ENCODE data around the gene CXXC4. TPM values are rescaled to one million over a fixed set of nuclear protein-coding genes. Genes with fewer than 3 reads are reported as not detected.

The CXXC4 gene
- total and polyA plus RNA-seq, 4 donors: 10.2 to 52.9 (median 29.1) TPM

DNA sequence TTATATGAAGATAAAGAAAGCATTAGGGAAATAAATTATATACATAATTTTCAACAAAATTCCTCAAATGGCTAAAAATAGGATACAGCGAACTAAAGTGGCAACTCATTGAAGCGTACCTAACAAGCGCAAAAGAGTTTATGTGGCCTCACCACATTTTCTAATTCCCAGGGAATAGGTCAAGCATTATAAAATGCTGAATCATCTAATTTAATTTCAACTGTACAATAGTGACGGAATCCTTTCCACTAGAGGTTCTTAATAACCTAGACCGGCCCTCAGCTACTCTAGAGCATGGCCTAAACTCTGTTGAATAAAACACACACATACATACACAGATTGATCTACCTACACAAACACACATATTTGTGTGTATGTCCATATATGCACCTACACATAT lies 29.1 kb downstream of the CXXC4 start:
- no peak for DNase-seq (ENCODE audit: low read depth in 4 of 6, low spot score in 6 of 6)
- Histone ChIP-seq H3K9me3 (ENCODE audit: control insufficient read depth, insufficient read depth, low read length) (no peaks in the 10 kb centered on the region), H3K27ac (ENCODE audit: low read depth, low read length) (no peak overlapping the region), H3K36me3 (ENCODE audit: control insufficient read depth, insufficient read depth, low read length) (no peaks in the 10 kb centered on the region), H3K4me1 (ENCODE audit: control insufficient read depth, insufficient read depth, low read length) (no peaks in the 10 kb centered on the region), H3K27me3 (ENCODE audit: control insufficient read depth, insufficient read depth, low read length) (no peaks in the 10 kb centered on the region), H3K4me3 (ENCODE audit: low read depth, low read length) (no peak overlapping the region)
- 80% methylated on average over 1 of the region's 5 CpGs for WGBS (ENCODE audit: insufficient coverage)

DNA sequence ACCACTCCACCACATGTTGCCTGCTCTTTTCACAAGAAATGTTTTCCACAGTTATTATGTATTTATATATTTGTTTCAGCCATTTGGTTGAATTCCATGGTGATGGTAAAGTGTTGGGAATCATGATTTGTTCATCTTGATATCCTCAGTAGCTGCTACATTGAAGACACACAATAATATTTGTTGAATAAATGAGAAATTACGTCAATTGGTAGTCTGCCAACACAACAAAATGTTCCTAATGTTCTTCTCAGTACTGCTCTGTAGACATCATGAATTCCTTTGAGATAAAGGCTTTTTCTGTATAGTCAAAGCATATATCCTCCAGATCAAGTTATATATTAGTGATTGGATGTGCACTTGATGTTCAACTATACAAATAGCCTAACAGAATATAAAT lies 29.5 kb downstream of the CXXC4 start:
- no peaks in the 10 kb centered on the region for H3K36me3 ChIP-seq (ENCODE audit: control insufficient read depth, insufficient read depth, low read length)
- no peak overlapping the region for H3K4me3 ChIP-seq (ENCODE audit: low read depth, low read length)
- DNase-seq (ENCODE audit: low read depth in 4 of 6, low spot score in 6 of 6): no peak
- H3K9me3 ChIP-seq (ENCODE audit: control insufficient read depth, insufficient read depth, low read length): no peaks in the 10 kb centered on the region
- no CpG with 5 or more reads among the region's 1 CpG for WGBS (ENCODE audit: insufficient coverage)
- H3K4me1 ChIP-seq (ENCODE audit: control insufficient read depth, insufficient read depth, low read length): no peaks in the 10 kb centered on the region
- no peak overlapping the region for H3K27ac ChIP-seq (ENCODE audit: low read depth, low read length)
- no peaks in the 10 kb centered on the region for H3K27me3 ChIP-seq (ENCODE audit: control insufficient read depth, insufficient read depth, low read length)

DNA sequence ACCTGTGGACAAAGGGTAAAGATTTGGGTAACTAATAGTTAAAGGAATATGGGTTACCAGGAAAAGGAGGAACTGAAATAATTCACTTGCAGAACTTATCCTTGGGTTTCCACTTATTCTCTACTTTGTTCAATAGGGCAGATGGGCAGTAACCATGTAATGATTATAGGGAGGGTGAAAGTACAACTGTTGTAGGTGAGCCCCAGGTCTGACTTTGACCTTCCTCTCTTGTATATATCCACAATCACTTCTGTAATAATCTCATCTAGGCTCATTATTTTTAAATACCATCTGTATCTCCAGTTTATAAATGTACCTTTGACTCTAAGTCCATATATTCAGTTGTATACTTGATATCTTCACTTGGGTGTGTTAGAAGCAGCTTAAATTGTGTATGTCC lies 32.1 kb downstream of the CXXC4 start:
- no peaks in the 10 kb centered on the region for H3K4me1 ChIP-seq (ENCODE audit: control insufficient read depth, insufficient read depth, low read length)
- H3K27ac ChIP-seq (ENCODE audit: low read depth, low read length): no peak overlapping the region
- DNase-seq (ENCODE audit: low read depth in 4 of 6, low spot score in 6 of 6): no peak
- no peaks in the 10 kb centered on the region for H3K36me3 ChIP-seq (ENCODE audit: control insufficient read depth, insufficient read depth, low read length)
- H3K4me3 ChIP-seq (ENCODE audit: low read depth, low read length): no peak overlapping the region
- H3K27me3 ChIP-seq (ENCODE audit: control insufficient read depth, insufficient read depth, low read length): no peaks in the 10 kb centered on the region
- H3K9me3 ChIP-seq (ENCODE audit: control insufficient read depth, insufficient read depth, low read length): no peaks in the 10 kb centered on the region

DNA sequence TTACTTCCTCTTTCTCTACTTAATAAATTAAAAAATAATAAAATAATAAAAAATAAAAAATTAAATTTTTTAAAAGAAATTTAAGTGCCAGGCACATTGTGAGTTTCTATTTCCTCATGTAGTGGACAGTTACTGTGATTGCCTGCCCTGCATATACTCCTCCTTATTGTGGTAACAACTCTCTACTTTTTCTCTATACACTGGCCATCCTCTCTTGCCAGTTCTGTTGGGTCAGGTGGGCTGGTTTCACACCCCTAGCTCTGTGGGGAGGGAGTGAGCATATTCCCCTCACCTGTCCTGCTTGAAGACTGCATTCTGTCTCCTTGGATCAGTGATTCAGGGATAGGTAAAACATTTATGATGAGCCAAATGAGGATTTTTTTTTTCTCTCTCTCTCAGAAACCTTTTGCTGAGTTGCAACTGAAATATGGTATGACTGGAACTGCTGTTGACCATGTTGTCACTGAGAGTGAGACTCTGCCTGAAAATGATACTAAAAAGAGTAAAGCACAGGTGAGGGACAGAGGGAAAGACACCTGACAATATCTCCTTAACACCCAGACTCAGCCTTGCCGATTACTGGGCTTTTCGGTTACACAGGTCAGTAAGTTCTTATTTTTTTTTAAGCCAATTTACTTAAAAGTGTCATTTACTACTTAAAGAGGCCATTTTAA lies 37.2 kb downstream of the CXXC4 start:
- Histone ChIP-seq H3K9me3 (ENCODE audit: control insufficient read depth, insufficient read depth, low read length) (no peaks in the 10 kb centered on the region), H3K27ac (ENCODE audit: low read depth, low read length) (no peak overlapping the region), H3K27me3 (ENCODE audit: control insufficient read depth, insufficient read depth, low read length) (no peaks in the 10 kb centered on the region), H3K36me3 (ENCODE audit: control insufficient read depth, insufficient read depth, low read length) (no peaks in the 10 kb centered on the region), H3K4me3 (ENCODE audit: low read depth, low read length) (no peak overlapping the region), H3K4me1 (ENCODE audit: control insufficient read depth, insufficient read depth, low read length) (no peaks in the 10 kb centered on the region)
- WGBS (ENCODE audit: insufficient coverage): no CpG with 5 or more reads among the region's 2 CpGs
- DNase-seq (ENCODE audit: low read depth in 4 of 6, low spot score in 6 of 6): no peak

DNA sequence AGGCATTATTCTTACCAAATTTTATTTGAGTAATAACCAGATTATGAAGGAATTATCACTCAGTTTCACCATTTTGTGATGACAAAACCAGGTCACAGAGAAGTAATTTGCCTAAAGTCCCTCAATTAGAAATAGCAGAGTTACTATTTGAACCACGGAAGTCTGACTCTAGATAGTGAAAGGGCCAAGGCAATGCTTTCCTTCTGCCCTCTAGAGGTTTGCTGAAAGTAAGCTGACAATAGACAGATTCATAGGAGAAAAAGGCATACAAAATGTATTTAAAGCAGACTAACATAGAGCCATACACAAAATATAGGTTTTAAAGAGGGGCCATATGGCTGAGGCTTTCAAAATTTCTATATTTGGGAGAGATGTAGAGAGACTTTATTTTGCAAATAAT lies 43.1 kb downstream of the CXXC4 start:
- H3K4me3 ChIP-seq (ENCODE audit: low read depth, low read length): no peak overlapping the region
- H3K36me3 ChIP-seq (ENCODE audit: control insufficient read depth, insufficient read depth, low read length): no peaks in the 10 kb centered on the region
- peak in 2 of 6 donors; percentile 28 to 49 for DNase-seq (ENCODE audit: low read depth in 4 of 6, low spot score in 6 of 6)
- H3K4me1 ChIP-seq (ENCODE audit: control insufficient read depth, insufficient read depth, low read length): no peaks in the 10 kb centered on the region
- no CpG with 5 or more reads among the region's 1 CpG for WGBS (ENCODE audit: insufficient coverage)
- H3K9me3 ChIP-seq (ENCODE audit: control insufficient read depth, insufficient read depth, low read length): no peaks in the 10 kb centered on the region
- H3K27me3 ChIP-seq (ENCODE audit: control insufficient read depth, insufficient read depth, low read length): no peaks in the 10 kb centered on the region
- no peak overlapping the region for H3K27ac ChIP-seq (ENCODE audit: low read depth, low read length)

DNA sequence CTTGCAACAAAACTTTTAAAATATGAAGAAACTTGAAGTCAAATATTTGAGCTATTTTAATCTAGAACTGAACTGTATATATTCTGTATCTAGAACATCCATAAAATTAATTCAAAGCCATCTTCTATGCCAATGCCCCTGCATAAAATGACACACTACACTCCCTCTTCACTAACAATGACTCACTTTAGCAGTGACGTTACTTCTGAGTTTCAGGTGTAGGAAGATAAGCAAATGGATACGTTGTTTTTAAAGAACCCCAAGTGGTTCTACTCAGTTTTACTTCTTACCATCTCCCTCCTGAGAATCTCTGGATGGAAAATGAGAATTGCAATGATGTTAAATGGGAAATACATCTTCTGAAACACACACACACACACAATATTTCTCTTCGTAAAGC lies 45.2 kb downstream of the CXXC4 start:
- no peaks in the 10 kb centered on the region for H3K27me3 ChIP-seq (ENCODE audit: control insufficient read depth, insufficient read depth, low read length)
- H3K36me3 ChIP-seq (ENCODE audit: control insufficient read depth, insufficient read depth, low read length): no peaks in the 10 kb centered on the region
- no CpG with 5 or more reads among the region's 3 CpGs for WGBS (ENCODE audit: insufficient coverage)
- H3K4me3 ChIP-seq (ENCODE audit: low read depth, low read length): no peak overlapping the region
- no peak overlapping the region for H3K27ac ChIP-seq (ENCODE audit: low read depth, low read length)
- DNase-seq (ENCODE audit: low read depth in 4 of 6, low spot score in 6 of 6): no peak
- no peaks in the 10 kb centered on the region for H3K4me1 ChIP-seq (ENCODE audit: control insufficient read depth, insufficient read depth, low read length)
- H3K9me3 ChIP-seq (ENCODE audit: control insufficient read depth, insufficient read depth, low read length): no peaks in the 10 kb centered on the region

DNA sequence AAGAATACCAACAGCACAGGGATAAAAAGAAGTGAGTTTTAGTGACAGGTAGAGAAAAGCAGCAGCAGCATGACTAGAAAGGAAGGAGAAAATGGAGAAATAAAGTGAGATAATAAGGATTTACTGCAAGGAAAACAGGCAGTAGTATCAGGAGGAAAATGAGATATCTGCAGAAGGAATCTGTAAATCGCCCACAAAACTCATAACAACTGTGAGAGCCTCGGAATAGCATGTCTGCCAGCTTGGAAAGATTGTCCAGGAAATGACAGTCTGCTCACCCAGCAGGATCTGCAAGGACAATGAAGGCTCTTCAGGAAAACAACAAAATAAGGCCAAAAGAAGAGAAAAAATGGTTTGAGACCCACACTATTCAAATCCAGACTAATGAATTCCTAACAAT lies 47.4 kb downstream of the CXXC4 start:
- no peaks in the 10 kb centered on the region for H3K27me3 ChIP-seq (ENCODE audit: control insufficient read depth, insufficient read depth, low read length)
- H3K36me3 ChIP-seq (ENCODE audit: control insufficient read depth, insufficient read depth, low read length): no peaks in the 10 kb centered on the region
- H3K4me3 ChIP-seq (ENCODE audit: low read depth, low read length): no peak overlapping the region
- peak in 2 of 6 donors; percentile 54 to 62 for DNase-seq (ENCODE audit: low read depth in 4 of 6, low spot score in 6 of 6)
- H3K27ac ChIP-seq (ENCODE audit: low read depth, low read length): no peak overlapping the region
- WGBS (ENCODE audit: insufficient coverage): 46% methylated on average over 2 of the region's 2 CpGs
- no peaks in the 10 kb centered on the region for H3K4me1 ChIP-seq (ENCODE audit: control insufficient read depth, insufficient read depth, low read length)
- no peaks in the 10 kb centered on the region for H3K9me3 ChIP-seq (ENCODE audit: control insufficient read depth, insufficient read depth, low read length)

DNA sequence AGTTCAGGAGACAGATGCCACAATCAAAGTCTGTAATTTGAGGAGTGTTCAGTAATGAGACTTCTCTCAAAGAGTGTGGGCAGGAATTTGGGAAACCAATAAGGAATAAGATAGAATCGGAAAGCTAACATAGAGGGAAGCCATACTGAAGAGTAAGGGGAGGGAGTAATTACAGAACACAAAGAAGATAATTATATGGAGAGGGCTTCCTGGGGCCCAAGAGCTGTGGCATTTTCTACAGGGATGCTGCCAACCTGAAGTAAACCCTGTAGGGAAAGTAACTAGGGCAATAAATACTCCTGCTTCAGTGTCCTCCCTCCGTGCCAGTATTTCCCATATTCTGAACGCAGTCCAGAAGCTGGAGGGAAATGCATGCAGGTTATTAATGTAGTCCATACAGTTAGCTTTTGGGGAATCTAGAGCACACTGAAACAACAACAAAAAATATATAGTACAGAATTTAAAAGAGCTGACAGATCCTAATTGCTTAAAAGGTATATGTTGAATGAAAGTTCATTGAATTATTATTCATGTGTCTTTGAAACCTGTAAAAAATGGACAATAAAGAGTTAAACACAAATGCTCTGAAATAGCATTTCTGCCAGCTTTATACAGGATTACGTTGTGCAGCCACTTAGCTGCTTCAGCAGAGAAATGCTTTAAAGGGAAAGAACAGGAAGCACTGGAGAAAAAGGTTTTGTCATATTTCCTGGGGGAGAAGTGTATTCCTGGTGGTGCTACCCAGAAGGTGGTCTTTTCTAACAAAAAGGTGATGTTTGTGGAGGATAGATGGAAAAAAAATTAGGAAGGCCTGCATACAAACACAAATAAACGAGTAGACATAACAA lies 48.0 kb downstream of the CXXC4 start:
- H3K4me3 ChIP-seq (ENCODE audit: low read depth, low read length): no peak overlapping the region
- DNase-seq (ENCODE audit: low read depth in 4 of 6, low spot score in 6 of 6): peak in 2 of 6 donors; percentile 33 to 68

DNA sequence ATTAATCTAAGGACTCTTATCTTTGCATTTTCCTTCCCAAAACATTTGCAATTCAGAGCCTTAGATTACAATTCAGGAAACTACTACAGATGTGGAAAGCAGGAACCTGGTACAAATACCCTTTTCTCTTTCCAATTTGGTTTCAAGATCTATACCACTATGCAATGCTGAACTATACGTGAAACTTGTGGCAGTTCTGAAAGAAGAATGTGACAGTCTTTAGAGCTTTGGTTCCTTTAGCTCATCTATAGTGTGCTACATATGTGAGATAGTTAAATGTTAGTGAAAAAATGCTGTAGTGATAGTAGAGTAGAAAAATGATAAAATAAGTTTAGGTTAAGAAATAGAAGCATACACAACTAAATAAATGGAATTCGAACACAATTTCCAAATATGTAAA lies 50.0 kb downstream of the CXXC4 start:
- Histone ChIP-seq H3K27me3 (ENCODE audit: control insufficient read depth, insufficient read depth, low read length) (no peaks in the 10 kb centered on the region), H3K36me3 (ENCODE audit: control insufficient read depth, insufficient read depth, low read length) (no peaks in the 10 kb centered on the region), H3K27ac (ENCODE audit: low read depth, low read length) (no peak overlapping the region), H3K9me3 (ENCODE audit: control insufficient read depth, insufficient read depth, low read length) (no peaks in the 10 kb centered on the region), H3K4me3 (ENCODE audit: low read depth, low read length) (no peak overlapping the region), H3K4me1 (ENCODE audit: control insufficient read depth, insufficient read depth, low read length) (no peaks in the 10 kb centered on the region)
- 100% methylated on average over 1 of the region's 2 CpGs for WGBS (ENCODE audit: insufficient coverage)
- no peak for DNase-seq (ENCODE audit: low read depth in 4 of 6, low spot score in 6 of 6)

More for the DNA sequence above, 48.0 kb downstream of the CXXC4 start:
- Histone ChIP-seq H3K27ac (ENCODE audit: low read depth, low read length) (no peak overlapping the region), H3K27me3 (ENCODE audit: control insufficient read depth, insufficient read depth, low read length) (no peaks in the 10 kb centered on the region), H3K36me3 (ENCODE audit: control insufficient read depth, insufficient read depth, low read length) (no peaks in the 10 kb centered on the region), H3K4me1 (ENCODE audit: control insufficient read depth, insufficient read depth, low read length) (no peaks in the 10 kb centered on the region), H3K9me3 (ENCODE audit: control insufficient read depth, insufficient read depth, low read length) (no peaks in the 10 kb centered on the region)
- 28% methylated on average over 2 of the region's 5 CpGs for WGBS (ENCODE audit: insufficient coverage)

DNA sequence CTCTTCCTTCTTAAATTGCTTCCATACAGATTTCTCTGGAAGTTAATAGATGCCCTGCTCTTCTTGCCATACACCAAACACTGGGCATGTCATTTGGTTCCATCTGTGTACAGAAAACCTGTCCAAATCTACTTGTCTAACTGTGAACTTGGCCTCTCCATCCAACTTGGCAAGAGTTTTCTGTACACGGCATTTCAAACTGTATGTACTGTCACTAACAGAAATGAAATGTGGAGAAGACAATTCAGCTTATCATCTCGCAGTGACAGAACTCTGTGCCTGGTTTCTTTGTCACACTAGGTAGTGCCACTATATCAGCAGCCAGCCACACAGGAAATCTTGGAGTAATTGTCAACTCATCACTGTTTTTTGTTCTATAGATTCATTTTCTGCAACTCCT lies 58.2 kb downstream of the CXXC4 start:
- 60% methylated on average over 1 of the region's 2 CpGs for WGBS (ENCODE audit: insufficient coverage)
- peak in 2 of 6 donors; percentile 31 to 57 for DNase-seq (ENCODE audit: low read depth in 4 of 6, low spot score in 6 of 6)
- no peaks in the 10 kb centered on the region for H3K4me1 ChIP-seq (ENCODE audit: control insufficient read depth, insufficient read depth, low read length)
- no peak overlapping the region for H3K4me3 ChIP-seq (ENCODE audit: low read depth, low read length)
- H3K27me3 ChIP-seq (ENCODE audit: control insufficient read depth, insufficient read depth, low read length): no peaks in the 10 kb centered on the region
- H3K36me3 ChIP-seq (ENCODE audit: control insufficient read depth, insufficient read depth, low read length): no peaks in the 10 kb centered on the region
- no peak overlapping the region for H3K27ac ChIP-seq (ENCODE audit: low read depth, low read length)
- H3K9me3 ChIP-seq (ENCODE audit: control insufficient read depth, insufficient read depth, low read length): no peaks in the 10 kb centered on the region
